CD4-positive, alpha-beta T cell treated with Interleukin-6 for 4 hours (primary cell): Measurements from ENCODE around the gene PLA2G10.
"Not testable (repeated sequence)": the region's sequence is repeated elsewhere in the genome, so short reads cannot be mapped to it uniquely, and the experiment has no call there.

ENCODE experiments used
- DNase-seq: peaks from one replicate; pipeline ENCODE4 v3.0.0-alpha.2; 2020; ENCODE audit warnings: mixed read lengths

PLA2G10 gene, protein sequence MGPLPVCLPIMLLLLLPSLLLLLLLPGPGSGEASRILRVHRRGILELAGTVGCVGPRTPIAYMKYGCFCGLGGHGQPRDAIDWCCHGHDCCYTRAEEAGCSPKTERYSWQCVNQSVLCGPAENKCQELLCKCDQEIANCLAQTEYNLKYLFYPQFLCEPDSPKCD

DNA sequence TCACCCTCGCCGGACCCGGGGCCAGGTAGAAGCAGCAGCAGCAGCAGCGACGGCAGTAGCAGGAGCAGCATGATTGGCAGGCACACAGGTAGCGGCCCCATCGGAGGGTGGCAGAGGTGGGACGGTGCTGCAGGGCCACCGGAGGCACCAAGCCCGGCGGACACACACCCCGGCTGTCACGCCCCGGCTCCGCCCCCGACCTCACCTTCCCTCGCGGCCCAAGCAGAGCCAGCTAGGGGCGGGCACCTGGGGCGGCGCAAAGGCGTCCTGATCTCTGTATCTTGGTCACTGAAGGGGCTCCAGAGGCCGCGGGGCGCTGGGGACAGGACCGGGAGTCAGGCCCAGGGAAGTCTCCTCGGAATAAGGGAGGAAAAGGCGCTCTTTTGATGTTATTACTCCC is at the start of gene PLA2G10:
TSS of gene PLA2G10 (minus strand) at position 180 of the 400 bp plus-strand sequence. CDS start at position 101, 79 bp downstream.
- not testable (repeated sequence) for DNase-seq

DNA sequence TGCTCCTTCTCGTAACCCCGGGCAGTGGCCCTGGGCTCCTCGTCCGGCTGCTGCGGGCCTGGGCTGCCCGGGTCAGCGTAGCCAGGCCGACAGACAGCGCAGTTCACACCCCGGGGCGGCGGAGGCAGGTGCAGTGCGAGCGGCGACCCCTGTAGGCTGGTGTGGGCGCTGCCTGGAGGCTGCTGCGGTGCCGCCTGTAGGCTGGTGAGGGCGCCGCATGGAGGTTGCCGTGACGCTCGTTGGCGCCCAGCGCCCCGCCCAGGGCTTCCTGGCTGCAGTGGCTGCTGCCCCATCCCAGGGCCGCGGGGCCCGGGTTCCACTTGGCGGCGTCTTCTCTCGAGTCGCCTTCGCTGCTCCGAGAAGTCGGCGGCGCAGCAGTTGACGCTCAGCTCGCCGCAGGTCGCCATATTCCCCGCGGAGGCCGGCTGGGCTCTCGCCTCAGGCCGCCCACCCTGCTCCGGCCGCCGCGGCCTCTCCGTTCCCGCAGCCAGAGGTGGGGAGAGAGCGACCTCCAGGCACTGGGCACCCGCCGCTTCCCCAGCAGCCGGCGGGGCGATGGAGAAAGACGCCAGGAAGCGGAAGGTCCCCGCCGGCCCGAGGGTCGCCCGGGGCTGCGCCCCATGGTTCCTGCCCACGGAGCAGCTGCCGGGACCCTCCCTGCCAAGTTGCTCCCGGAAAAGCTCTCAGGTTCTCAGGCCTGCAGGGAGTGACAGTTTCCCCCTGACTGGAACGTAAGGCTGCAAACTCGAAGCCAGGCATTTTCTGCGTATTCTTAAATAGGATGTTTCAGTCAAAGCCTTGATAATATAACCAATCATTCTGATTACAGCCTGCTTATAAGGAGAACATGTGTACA is 48.4 kb upstream of the PLA2G10 start, which contains the start of gene NPIPA2:
TSS of gene NPIPA2 (plus strand) at position 261 of the 856 bp plus-strand sequence. CDS start 5,533 bp downstream, outside the sequence.
- not testable (repeated sequence) for DNase-seq

DNA sequence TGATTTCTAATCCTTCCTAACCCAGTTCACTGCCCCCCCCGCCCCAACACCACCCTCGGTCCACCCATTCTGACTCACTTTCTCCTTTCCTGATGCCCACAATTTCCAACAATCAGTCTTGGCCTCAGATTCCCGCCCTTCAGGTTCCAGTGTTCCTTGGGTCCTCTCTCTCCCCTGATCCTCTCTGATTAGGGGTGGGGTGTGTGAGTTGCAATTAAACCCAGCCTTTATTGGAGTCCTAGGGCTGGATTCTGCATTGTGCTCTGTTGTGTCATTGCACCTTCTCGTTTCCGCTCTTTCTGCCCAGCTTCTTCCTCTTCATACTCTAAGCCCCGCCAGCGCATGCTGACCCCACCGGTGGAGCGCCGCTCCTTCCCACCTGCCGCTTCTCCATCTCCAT is 47.7 kb upstream of the PLA2G10 start:
- not testable (repeated sequence) for DNase-seq

DNA sequence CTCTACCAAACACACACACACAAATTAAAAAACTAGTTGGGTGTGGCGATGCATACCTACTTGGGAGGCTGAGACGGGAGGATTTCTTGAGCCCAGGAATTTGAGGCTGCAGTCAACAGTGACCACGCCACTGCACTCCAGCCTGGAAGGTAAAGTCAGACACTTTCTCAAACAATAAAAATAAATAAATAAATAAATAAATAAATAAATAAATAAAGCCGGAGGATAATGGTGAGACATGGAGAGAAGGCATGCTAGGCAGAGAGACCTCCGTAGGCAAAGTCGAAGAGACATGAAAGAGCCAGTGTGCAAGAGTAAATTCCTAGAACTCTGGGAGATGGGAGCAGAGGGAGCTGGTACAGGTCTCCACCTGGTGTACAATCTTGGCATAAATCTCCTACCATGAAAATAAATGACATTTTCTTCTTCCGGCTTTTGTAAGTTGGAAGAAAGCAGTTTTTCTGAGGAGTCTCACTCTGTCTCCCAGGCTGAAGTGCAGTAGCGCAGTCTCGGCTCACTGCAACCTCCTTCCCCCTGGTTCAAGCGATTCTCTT is 46.8 kb upstream of the PLA2G10 start:
- not testable (repeated sequence) for DNase-seq

DNA sequence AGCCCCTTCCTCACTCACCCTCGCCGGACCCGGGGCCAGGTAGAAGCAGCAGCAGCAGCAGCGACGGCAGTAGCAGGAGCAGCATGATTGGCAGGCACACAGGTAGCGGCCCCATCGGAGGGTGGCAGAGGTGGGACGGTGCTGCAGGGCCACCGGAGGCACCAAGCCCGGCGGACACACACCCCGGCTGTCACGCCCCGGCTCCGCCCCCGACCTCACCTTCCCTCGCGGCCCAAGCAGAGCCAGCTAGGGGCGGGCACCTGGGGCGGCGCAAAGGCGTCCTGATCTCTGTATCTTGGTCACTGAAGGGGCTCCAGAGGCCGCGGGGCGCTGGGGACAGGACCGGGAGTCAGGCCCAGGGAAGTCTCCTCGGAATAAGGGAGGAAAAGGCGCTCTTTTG is 39.1 kb upstream of the PLA2G10 start:
- not testable (repeated sequence) for DNase-seq

DNA sequence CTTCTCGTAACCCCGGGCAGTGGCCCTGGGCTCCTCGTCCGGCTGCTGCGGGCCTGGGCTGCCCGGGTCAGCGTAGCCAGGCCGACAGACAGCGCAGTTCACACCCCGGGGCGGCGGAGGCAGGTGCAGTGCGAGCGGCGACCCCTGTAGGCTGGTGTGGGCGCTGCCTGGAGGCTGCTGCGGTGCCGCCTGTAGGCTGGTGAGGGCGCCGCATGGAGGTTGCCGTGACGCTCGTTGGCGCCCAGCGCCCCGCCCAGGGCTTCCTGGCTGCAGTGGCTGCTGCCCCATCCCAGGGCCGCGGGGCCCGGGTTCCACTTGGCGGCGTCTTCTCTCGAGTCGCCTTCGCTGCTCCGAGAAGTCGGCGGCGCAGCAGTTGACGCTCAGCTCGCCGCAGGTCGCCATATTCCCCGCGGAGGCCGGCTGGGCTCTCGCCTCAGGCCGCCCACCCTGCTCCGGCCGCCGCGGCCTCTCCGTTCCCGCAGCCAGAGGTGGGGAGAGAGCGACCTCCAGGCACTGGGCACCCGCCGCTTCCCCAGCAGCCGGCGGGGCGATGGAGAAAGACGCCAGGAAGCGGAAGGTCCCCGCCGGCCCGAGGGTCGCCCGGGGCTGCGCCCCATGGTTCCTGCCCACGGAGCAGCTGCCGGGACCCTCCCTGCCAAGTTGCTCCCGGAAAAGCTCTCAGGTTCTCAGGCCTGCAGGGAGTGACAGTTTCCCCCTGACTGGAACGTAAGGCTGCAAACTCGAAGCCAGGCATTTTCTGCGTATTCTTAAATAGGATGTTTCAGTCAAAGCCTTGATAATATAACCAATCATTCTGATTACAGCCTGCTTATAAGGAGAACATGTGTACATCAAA is 9.3 kb upstream of the PLA2G10 start, which contains the start of gene NPIPA3:
TSS of gene NPIPA3 (plus strand) at position 256 of the 856 bp plus-strand sequence. CDS start 5,533 bp downstream, outside the sequence.
- DNase-seq: not testable (repeated sequence)

GRCh38 chr16:14702672-14703071 is 8.6 kb upstream of the PLA2G10 start:
- DNase-seq: not testable (repeated sequence)

DNA sequence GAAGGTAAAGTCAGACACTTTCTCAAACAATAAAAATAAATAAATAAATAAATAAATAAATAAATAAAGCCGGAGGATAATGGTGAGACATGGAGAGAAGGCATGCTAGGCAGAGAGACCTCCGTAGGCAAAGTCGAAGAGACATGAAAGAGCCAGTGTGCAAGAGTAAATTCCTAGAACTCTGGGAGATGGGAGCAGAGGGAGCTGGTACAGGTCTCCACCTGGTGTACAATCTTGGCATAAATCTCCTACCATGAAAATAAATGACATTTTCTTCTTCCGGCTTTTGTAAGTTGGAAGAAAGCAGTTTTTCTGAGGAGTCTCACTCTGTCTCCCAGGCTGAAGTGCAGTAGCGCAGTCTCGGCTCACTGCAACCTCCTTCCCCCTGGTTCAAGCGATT is 7.8 kb upstream of the PLA2G10 start:
- DNase-seq: not testable (repeated sequence)

DNA sequence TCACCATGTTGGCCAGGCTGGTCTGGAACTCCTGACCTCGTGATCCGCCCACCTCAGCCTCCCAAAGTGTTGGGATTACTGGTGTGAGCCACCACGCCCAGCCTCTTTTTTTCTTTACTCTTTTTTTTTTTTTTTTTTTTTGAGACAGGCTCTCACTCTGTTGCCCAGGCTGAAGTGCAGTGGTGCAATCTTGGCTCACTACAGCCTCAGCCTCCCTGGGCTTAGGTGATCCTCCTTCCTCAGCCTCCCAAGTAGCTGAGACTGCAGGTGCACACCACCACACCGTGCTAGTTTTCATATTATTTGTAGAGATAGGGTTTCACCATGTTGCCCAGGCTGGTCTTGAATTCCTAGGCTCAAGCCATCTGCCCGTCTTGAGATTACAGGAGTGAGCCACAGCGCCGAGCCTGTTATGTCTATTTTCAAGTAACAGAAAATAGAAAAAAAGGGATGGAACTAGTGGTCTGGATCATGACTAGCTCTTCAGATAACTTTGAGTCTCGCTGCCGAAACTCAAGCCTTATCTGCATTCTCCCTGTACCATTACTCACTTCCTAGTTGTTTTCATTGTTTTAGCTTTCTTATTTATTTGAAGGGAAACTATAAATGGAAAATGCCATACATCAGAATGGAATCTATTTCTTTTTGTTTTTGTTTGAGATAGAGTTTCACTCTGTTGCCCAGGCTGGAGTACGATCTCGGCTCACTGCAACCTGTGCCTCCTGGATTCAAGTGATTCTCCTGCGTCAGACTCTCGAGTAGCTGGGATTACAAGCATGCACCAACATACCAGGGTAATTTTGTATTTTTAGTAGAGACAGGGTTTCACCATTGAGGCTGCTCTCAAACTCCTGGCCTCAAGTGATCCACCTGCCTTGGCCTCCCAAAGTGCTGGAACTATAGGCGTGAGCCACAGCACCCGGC is 8.0 kb downstream of the PLA2G10 start:
- DNase-seq: not testable (repeated sequence)

DNA sequence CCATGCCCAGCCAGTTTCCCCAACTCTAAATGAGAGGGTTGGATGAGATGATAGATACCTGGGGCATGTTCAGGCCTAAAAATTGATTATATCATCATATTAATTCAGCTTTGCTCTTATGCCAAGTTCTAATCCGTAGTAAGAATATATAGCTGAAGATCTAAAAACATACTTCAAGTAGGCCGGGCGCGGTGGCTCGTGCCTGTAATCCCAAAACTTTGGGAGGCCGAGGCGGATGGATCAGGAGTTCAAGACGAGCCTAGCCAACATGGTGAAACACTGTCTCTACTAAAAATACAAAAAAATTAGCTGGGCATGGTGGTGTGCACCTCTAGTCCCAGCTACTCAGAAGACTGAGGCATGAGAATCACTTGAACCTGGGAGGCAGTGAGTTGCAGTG is 12.0 kb downstream of the PLA2G10 start:
- DNase-seq: no peak

- DNase-seq: no peak
These were observed 13.0 kb downstream of the PLA2G10 start for GRCh38 chr16:14681115-14681514.

DNA sequence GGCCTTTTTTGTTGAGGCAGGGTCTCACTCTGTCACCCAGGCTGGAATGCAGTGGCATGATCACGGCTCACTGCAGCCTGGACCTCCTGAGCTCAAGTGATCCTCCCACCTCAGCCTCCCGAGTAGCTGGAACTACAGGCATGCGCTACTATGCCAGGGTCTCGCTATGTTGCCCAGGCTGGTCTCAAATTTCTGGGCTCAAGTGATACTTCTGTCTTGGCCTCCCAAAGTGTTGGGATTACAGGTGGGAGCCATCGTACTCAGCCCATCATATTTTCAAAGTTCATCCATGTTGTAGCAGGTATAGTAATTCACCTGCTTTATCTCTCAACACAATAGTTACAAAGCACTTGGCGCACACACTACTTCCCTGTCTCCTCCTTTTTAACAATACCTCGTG is 13.7 kb downstream of the PLA2G10 start:
- not testable (repeated sequence) for DNase-seq

DNA sequence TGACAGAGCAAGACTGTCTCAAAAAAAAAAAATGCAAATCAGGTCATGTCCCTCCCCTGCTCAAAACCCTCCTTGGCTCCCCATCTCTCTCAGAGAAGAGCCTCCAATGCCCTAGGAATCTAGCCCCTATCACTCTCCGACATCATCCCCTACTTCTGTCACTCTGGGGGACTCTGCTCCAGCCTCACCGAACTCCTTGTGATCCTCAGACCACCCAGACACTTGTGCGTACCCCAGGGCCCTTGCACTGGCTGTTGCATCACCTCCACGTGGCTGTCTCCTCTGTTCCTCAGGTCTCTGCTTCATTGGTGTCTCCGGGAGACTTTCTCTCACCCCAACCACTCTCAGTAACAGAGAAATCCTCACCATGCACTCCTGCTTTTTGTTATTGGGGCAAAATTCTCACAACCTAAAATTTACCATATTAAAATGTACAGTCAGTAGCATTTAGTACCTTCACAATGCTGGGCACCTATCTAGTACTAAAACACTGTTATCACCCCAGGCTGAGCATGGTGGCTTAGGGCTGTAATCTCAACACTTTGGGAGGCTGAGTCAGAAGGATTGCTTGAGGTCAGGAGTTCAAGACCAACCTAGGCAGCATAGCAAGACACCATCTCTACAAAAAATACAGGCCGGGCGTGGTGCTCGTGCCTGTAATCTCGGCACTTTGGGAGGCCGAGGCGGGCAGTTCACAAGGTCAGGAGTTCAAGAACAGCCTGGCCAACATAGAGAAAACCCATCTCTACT is 15.2 kb downstream of the PLA2G10 start:
- no peak for DNase-seq

DNA sequence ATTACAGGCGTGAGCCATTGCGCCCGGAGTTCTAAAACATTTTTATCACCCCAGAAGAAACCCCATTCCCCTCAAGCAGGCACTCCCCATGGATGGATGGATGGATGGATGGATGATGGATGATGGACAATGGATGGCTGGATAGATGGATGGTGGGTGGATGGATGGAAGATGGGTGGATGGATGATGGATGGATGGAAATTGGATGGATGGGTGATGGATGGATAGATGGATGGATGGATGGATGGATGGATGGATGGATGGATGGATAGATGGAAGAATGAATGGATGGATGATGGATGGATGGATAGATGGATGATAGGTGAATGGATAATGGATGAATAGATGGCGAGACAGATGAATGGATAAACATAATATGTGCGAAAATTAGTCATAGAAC is 16.5 kb downstream of the PLA2G10 start:
- no peak for DNase-seq

DNA sequence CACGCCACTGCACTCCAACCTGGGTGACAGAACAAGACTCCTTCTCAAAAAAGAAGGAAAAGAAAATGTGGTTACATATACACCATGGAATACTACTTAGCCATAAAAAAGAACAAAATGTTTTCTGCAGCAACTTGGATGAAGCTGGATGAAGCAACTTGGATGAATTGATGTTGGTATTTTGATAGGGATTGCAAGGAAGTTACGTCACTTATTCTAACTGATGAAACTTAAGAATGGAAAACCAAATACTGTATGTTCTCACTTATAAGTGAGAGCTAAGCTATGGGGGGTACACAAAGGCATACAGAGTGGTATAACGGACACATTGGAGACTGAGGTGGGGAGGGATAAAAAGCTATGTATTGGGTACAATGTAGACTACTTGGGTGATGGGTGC is 17.5 kb downstream of the PLA2G10 start:
- DNase-seq: no peak

DNA sequence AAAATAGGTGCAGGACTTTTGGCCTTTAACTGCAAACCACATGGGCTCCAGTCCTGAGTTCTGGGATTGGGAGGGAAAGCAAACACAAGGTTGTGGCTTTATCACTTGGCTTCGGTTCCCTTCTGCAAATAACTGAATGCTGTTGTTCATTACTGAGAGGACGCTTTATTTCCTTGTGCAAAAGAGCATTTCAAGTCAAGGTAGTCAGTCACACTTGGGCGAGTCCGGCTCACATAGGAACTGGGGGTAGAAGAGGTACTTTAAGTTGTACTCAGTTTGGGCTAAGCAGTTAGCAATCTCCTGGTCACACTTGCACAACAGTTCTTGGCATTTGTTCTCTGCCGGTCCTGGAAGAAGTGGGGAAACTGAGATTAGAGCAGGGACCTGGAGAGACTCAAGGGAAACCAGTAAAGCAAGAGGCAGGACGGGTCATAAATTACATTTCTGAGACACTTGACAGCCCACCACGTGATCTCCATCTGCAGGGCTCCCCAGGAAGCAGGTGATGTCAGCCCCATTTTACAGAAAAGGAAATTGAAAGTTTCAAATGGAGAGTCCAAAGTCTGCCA is 21.6 kb downstream of the PLA2G10 start:
- no peak for DNase-seq

GRCh38 chr16:14669776-14670175 is 24.3 kb downstream of the PLA2G10 start:
- DNase-seq: no peak

GRCh38 chr16:14668556-14669223 is 25.4 kb downstream of the PLA2G10 start:
- DNase-seq: no peak

GRCh38 chr16:14667347-14668266 is 26.5 kb downstream of the PLA2G10 start:
- no peak for DNase-seq
